Measurements from ENCODE around the gene RPS6KA2. TPM values are rescaled to one million over a fixed set of nuclear protein-coding genes. Genes with fewer than 3 reads are reported as not detected.

RPS6KA2 gene
- total and polyA plus RNA-seq, 2 experiments from 2014 or later: 45.1 to 49.0 TPM

DNA sequence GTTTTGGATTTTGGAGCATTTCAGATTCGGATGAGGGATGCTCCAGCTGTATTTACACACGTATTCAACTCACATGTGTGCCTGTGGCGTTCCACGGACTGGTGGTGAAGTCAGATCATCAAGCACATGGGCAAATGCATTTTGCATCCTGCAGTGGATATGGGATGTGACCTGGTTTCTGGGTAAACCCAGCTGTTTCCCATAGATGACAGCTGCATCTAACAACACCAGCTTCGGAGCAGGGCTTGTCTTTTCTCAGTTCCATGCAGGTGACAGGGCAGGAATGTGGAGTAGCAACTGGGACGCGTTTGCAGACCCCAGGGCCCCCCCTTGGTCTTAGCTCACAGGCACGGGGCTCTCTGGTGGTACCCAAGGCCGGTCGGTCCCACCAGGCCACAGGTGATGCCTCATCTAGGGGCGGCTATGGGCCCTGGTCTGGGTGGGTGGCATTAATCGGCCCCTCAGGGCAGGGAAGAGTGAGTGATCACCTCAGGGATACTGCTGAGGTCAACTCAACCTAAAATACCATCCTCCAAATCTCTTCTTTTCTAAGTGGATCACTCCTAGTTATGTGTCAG lies 123.8 kb downstream of the RPS6KA2 start:
- Histone ChIP-seq H2AFZ (no peak overlapping the region), H4K20me1 (ENCODE audit: insufficient read depth) (no peaks in the 10 kb centered on the region), H3K9me2 (ENCODE audit: insufficient read depth) (no peaks in the 10 kb centered on the region), H3K4me1 (ENCODE audit: insufficient read depth) (no peaks in the 10 kb centered on the region), H3K9me3 (ENCODE audit: low read depth) (no peaks in the 10 kb centered on the region), H3K4me3 (no peak overlapping the region), H3K36me3 (ENCODE audit: low read depth) (0 out of 2 replicates have a peak, but pooled peaks cover 4% of the 10 kb centered on the region), H3K9ac (no peak overlapping the region), H3F3A (ENCODE audit: insufficient read depth) (no peaks in the 10 kb centered on the region), H3K27ac (no peak overlapping the region), H3K27me3 (replicated peaks; ENCODE audit: insufficient read depth) (no peaks in the 10 kb centered on the region), H3K79me2 (ENCODE audit: insufficient read depth) (no peaks in the 10 kb centered on the region), H3K4me2 (ENCODE audit: unreplicated experiment) (no peak overlapping the region)
- no peak for TF ChIP-seq EZH2 (IDR thresholded peaks at IDR 0.05; ENCODE audit: insufficient read depth, poor library complexity, severe bottlenecking)
- no peak for TF ChIP-seq EZH2phosphoT487 (IDR thresholded peaks at IDR 0.05; ENCODE audit: insufficient read depth, low read depth)
- DNase-seq: no peak
- in situ Hi-C loops (cut with MboI): no loop called here
- WGBS, 2 experiments (ENCODE audit: low coverage in 1 of 2, low lambda C conversion rate in 2 of 2, missing lambda C conversion rate in 2 of 2): 64 to 67% methylated on average over 12 of the region's 12 CpGs

DNA sequence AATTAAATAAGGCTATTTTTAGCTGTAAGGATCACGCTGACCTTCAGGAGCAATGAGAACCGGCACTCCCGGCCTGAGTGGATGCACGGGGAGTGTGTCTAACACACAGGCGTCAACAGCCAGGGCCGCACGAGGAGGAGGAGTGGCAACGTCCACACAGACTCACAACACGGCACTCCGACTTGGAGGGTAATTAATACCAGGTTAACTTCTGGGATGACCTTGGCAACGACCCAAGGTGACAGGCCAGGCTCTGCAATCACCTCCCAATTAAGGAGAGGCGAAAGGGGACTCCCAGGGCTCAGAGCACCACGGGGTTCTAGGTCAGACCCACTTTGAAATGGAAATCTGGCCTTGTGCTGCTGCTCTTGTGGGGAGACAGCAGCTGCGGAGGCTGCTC lies 124.6 kb downstream of the RPS6KA2 start:
- no peak for TF ChIP-seq EZH2phosphoT487 (IDR thresholded peaks at IDR 0.05; ENCODE audit: insufficient read depth, low read depth)
- TF ChIP-seq EZH2 (IDR thresholded peaks at IDR 0.05; ENCODE audit: insufficient read depth, poor library complexity, severe bottlenecking): no peak
- in situ Hi-C loops (cut with MboI): no loop called here
- H3K27me3 ChIP-seq (replicated peaks; ENCODE audit: insufficient read depth): no peaks in the 10 kb centered on the region
- no peaks in the 10 kb centered on the region for H3K9me2 ChIP-seq (ENCODE audit: insufficient read depth)
- H3K79me2 ChIP-seq (ENCODE audit: insufficient read depth): no peaks in the 10 kb centered on the region
- no peaks in the 10 kb centered on the region for H3K9me3 ChIP-seq (ENCODE audit: low read depth)
- H3K36me3 ChIP-seq (ENCODE audit: low read depth): 0 out of 2 replicates have a peak, but pooled peaks cover 4% of the 10 kb centered on the region
- H3K27ac ChIP-seq: no peak overlapping the region
- no peaks in the 10 kb centered on the region for H3F3A ChIP-seq (ENCODE audit: insufficient read depth)
- no peak overlapping the region for H3K4me2 ChIP-seq (ENCODE audit: unreplicated experiment)
- H4K20me1 ChIP-seq (ENCODE audit: insufficient read depth): no peaks in the 10 kb centered on the region
- DNase-seq: no peak
- WGBS, 2 experiments (ENCODE audit: low coverage in 1 of 2, low lambda C conversion rate in 2 of 2, missing lambda C conversion rate in 2 of 2): 76% methylated on average over 14 of the region's 14 CpGs
- H3K4me1 ChIP-seq (ENCODE audit: insufficient read depth): no peaks in the 10 kb centered on the region
- no peak overlapping the region for H3K4me3 ChIP-seq
- no peak overlapping the region for H2AFZ ChIP-seq
- H3K9ac ChIP-seq: no peak overlapping the region

GRCh38 chr6:166501246-166501645 lies 125.8 kb downstream of the RPS6KA2 start:
- no peaks in the 10 kb centered on the region for H3K27me3 ChIP-seq (replicated peaks; ENCODE audit: insufficient read depth)
- in situ Hi-C loops (cut with MboI): no loop called here

DNA sequence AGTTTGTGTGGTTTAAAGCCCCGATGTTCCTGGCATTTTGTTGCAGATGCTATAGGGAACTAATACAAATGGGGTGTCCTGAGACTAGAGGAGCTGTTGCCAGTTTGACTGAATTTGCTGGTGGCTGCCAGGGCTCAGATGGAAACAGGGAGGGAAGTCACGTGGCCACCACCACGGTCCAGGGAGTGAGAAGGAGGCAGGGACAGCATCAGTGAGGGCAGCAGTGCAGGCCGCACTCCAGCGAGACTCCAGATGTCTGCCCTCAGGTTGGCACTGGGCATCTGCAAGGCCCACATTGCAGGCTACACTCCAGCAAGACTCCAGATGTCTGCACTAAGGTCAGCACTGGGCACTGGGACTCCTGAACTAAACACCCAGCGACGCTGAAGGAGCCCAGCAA lies 126.8 kb downstream of the RPS6KA2 start:
- 0 out of 2 replicates have a peak, but pooled peaks cover 4% of the 10 kb centered on the region for H3K36me3 ChIP-seq (ENCODE audit: low read depth)
- no peak for DNase-seq
- H3K4me1 ChIP-seq (ENCODE audit: insufficient read depth): no peaks in the 10 kb centered on the region
- no peak overlapping the region for H3K4me3 ChIP-seq
- no peaks in the 10 kb centered on the region for H4K20me1 ChIP-seq (ENCODE audit: insufficient read depth)
- no peak overlapping the region for H3K9ac ChIP-seq
- H2AFZ ChIP-seq: no peak overlapping the region
- no peak overlapping the region for H3K27ac ChIP-seq
- in situ Hi-C loops (cut with MboI): no loop called here
- no peaks in the 10 kb centered on the region for H3K79me2 ChIP-seq (ENCODE audit: insufficient read depth)
- H3K4me2 ChIP-seq (ENCODE audit: unreplicated experiment): no peak overlapping the region
- no peaks in the 10 kb centered on the region for H3F3A ChIP-seq (ENCODE audit: insufficient read depth)
- TF ChIP-seq EZH2phosphoT487 (IDR thresholded peaks at IDR 0.05; ENCODE audit: insufficient read depth, low read depth) (no peak), EZH2 (IDR thresholded peaks at IDR 0.05; ENCODE audit: insufficient read depth, poor library complexity, severe bottlenecking) (no peak)
- H3K9me2 ChIP-seq (ENCODE audit: insufficient read depth): no peaks in the 10 kb centered on the region
- no peaks in the 10 kb centered on the region for H3K9me3 ChIP-seq (ENCODE audit: low read depth)
- H3K27me3 ChIP-seq (replicated peaks; ENCODE audit: insufficient read depth): no peaks in the 10 kb centered on the region
- 67 to 76% methylated on average over 7 of the region's 7 CpGs for WGBS, 2 experiments (ENCODE audit: low coverage in 1 of 2, low lambda C conversion rate in 2 of 2, missing lambda C conversion rate in 2 of 2)

More at GRCh38 chr6:166501246-166501645, 125.8 kb downstream of the RPS6KA2 start:
- Histone ChIP-seq H3K4me1 (ENCODE audit: insufficient read depth) (no peaks in the 10 kb centered on the region), H3K9ac (no peak overlapping the region), H2AFZ (no peak overlapping the region), H3K9me2 (ENCODE audit: insufficient read depth) (no peaks in the 10 kb centered on the region), H3K9me3 (ENCODE audit: low read depth) (no peaks in the 10 kb centered on the region), H4K20me1 (ENCODE audit: insufficient read depth) (no peaks in the 10 kb centered on the region), H3K36me3 (ENCODE audit: low read depth) (0 out of 2 replicates have a peak, but pooled peaks cover 4% of the 10 kb centered on the region), H3K4me3 (no peak overlapping the region), H3F3A (ENCODE audit: insufficient read depth) (no peaks in the 10 kb centered on the region), H3K79me2 (ENCODE audit: insufficient read depth) (no peaks in the 10 kb centered on the region), H3K27ac (no peak overlapping the region), H3K4me2 (ENCODE audit: unreplicated experiment) (no peak overlapping the region)
- TF ChIP-seq EZH2phosphoT487 (IDR thresholded peaks at IDR 0.05; ENCODE audit: insufficient read depth, low read depth) (no peak), EZH2 (IDR thresholded peaks at IDR 0.05; ENCODE audit: insufficient read depth, poor library complexity, severe bottlenecking) (no peak)
- WGBS, 2 experiments (ENCODE audit: low coverage in 1 of 2, low lambda C conversion rate in 2 of 2, missing lambda C conversion rate in 2 of 2): 88 to 92% methylated on average over 14 of the region's 14 CpGs
- no peak for DNase-seq

Data from GM23248 (cell line).